Measurements from ENCODE around the gene ENPP7. TPM values are rescaled to one million over a fixed set of nuclear protein-coding genes. Genes with fewer than 3 reads are reported as not detected.

ENPP7 gene
- total RNA-seq, 4 donors from 2014 or later, result not detected

- no peak for TF ChIP-seq CTCF (IDR thresholded peaks at IDR 0.05 in 4 of 5, conservative IDR thresholded peaks at IDR 0.05 in 1 of 5)
- no peak for TF ChIP-seq POLR2A (IDR thresholded peaks at IDR 0.05)
- no peak overlapping the region for H3K4me3 ChIP-seq
- H3K4me1 ChIP-seq, result peaks cover 0 to 5% of the 10 kb centered on the region in 2 donors
- no peaks in the 10 kb centered on the region for H3K9me3 ChIP-seq
- in situ Hi-C loops (cut with MboI; ENCODE audit: low sequenced_read_pairs in 4 of 4) (no loop called here), intact Hi-C loops (cut with DNase I; ENCODE audit: low total_unique reads) (no loop called here)
- H3K27me3 ChIP-seq, result peaks cover 41 to 57% (median 46%) of the 10 kb centered on the region in 3 donors
- DNase-seq (no peak), ATAC-seq (no peak)
- H3K27ac ChIP-seq, result no peak overlapping the region
- no peaks in the 10 kb centered on the region for H3K36me3 ChIP-seq
Observed at GRCh38 chr17:79700592-79700991, 30.2 kb upstream of the ENPP7 start.

DNA sequence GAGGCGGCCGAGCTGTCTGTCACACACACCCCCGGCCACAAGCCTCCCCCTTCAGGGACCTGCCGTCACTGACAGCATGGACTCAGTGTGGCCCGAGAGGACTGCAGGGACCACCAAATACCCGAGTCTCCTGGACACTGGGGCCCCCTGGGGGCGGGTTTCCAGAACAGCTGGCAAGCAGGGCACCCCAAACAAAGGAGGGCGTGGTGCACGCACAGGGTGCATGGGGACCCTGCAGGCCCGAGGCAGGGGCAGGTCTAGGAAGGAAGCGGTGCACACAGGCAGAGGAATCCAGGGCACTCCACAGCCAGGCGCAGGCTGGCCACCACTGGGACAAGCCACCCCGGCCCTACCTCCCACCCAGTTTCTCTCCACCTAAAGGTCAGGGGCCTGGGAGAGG lies 28.7 kb upstream of the ENPP7 start:
- peaks cover 34 to 43% (median 37%) of the 10 kb centered on the region in 3 donors for H3K27me3 ChIP-seq
- no peak for DNase-seq
- in situ Hi-C loops (cut with MboI; ENCODE audit: low sequenced_read_pairs in 4 of 4) (no loop called here), intact Hi-C loops (cut with DNase I; ENCODE audit: low total_unique reads) (no loop called here)
- no peak for ATAC-seq
- TF ChIP-seq POLR2A (IDR thresholded peaks at IDR 0.05) (no peak), CTCF (IDR thresholded peaks at IDR 0.05 in 4 of 5, conservative IDR thresholded peaks at IDR 0.05 in 1 of 5) (no peak)
- no peaks in the 10 kb centered on the region for H3K4me1 ChIP-seq
- H3K36me3 ChIP-seq, result no peaks in the 10 kb centered on the region
- H3K4me3 ChIP-seq, result no peak overlapping the region
- H3K27ac ChIP-seq, result no peak overlapping the region
- H3K9me3 ChIP-seq, result no peaks in the 10 kb centered on the region

DNA sequence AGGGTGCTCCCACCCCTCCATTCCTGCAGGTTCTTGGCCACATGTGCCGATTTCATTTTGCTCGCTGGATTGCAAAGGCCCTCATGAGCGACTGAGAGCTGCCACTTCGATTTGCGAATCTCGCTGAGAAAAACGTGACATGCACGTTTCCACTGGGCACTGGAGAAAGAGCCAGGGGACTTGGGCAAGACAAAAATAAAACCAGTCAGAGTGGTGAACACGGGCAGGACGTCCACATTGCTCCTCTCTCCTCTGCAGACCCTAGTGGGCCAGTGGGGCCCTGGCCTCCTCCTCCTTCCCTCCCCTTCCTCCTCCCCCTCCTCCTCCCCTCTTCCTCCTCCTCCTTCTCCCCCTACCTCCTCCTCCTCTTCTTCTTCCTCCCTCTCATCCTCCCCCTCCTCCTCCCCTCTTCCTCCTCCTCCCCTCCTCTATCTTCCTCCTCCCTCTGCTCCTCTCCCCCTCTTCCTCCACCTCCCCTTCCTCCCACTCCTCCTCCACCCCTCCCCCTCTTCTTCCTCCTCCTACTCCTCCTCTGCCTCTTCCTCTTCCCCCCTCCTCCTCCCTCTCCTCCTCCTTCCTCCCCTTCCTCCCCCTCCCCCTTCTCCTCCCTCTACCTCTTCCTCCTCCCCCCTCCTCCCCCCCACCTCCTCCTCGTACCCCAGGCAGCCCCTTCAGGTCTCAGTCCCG lies 28.1 kb upstream of the ENPP7 start:
- Histone ChIP-seq H3K4me3 (no peak overlapping the region), H3K27ac (no peak overlapping the region), H3K27me3 (peaks cover 28 to 41% (median 32%) of the 10 kb centered on the region in 3 donors), H3K9me3 (no peaks in the 10 kb centered on the region), H3K4me1 (no peaks in the 10 kb centered on the region), H3K36me3 (no peaks in the 10 kb centered on the region)
- DNase-seq (no peak), ATAC-seq (no peak)
- TF ChIP-seq CTCF (IDR thresholded peaks at IDR 0.05 in 4 of 5, conservative IDR thresholded peaks at IDR 0.05 in 1 of 5) (no peak), POLR2A (IDR thresholded peaks at IDR 0.05) (no peak)
- intact Hi-C loops (cut with DNase I; ENCODE audit: low total_unique reads), result no loop called here
- in situ Hi-C loops (cut with MboI; ENCODE audit: low sequenced_read_pairs in 4 of 4), result no loop called here

GRCh38 chr17:79704691-79705090 lies 26.1 kb upstream of the ENPP7 start:
- H3K27me3 ChIP-seq, result peaks cover 21 to 34% (median 25%) of the 10 kb centered on the region in 3 donors
- ATAC-seq, result no peak
- in situ Hi-C loops (cut with MboI; ENCODE audit: low sequenced_read_pairs in 4 of 4), result no loop called here
- no peaks in the 10 kb centered on the region for H3K4me1 ChIP-seq
- H3K9me3 ChIP-seq, result no peaks in the 10 kb centered on the region
- no peak for TF ChIP-seq CTCF (IDR thresholded peaks at IDR 0.05 in 4 of 5, conservative IDR thresholded peaks at IDR 0.05 in 1 of 5)
- TF ChIP-seq POLR2A (IDR thresholded peaks at IDR 0.05), result no peak
- H3K36me3 ChIP-seq, result no peaks in the 10 kb centered on the region
- intact Hi-C loops (cut with DNase I; ENCODE audit: low total_unique reads), result no loop called here
- DNase-seq, result no peak
- no peak overlapping the region for H3K27ac ChIP-seq
- no peak overlapping the region for H3K4me3 ChIP-seq

GRCh38 chr17:79705674-79706073 lies 25.1 kb upstream of the ENPP7 start:
- in situ Hi-C loops (cut with MboI; ENCODE audit: low sequenced_read_pairs in 4 of 4), result no loop called here
- no peak for TF ChIP-seq POLR2A (IDR thresholded peaks at IDR 0.05)
- ATAC-seq (no peak), DNase-seq (no peak)
- Histone ChIP-seq H3K27ac (no peak overlapping the region), H3K36me3 (no peaks in the 10 kb centered on the region), H3K4me1 (no peaks in the 10 kb centered on the region), H3K4me3 (no peak overlapping the region), H3K9me3 (no peaks in the 10 kb centered on the region), H3K27me3 (peaks cover 16 to 34% (median 17%) of the 10 kb centered on the region in 3 donors)
- intact Hi-C loops (cut with DNase I; ENCODE audit: low total_unique reads), result no loop called here
